Upper lobe of right lung (tissue), 1 donor: ENCODE data around the gene ETV6. TPM values are rescaled to one million over a fixed set of nuclear protein-coding genes. Genes with fewer than 3 reads are reported as not detected.

Source experiments
- ATAC-seq: fragments of 200-7000 bp; cut with Tn5 transposase; one replicate; pipeline ENCODE4 v1.9.1; 2020; ENCODE audit warnings: mild to moderate bottlenecking, moderate library complexity
- DNase-seq: peaks from one replicate; pipeline ENCODE4 v3.0.0-alpha.2; 2020
- H3K27ac ChIP-seq: fragments of 200-600 bp; one replicate; pipeline ENCODE4 v1.8.0; 2022
- H3K27me3 ChIP-seq: fragments of 200-600 bp; one replicate; pipeline ENCODE4 v1.8.0; 2022; ENCODE audit warnings: mild to moderate bottlenecking
- H3K36me3 ChIP-seq: fragments of 200-600 bp; one replicate; pipeline ENCODE4 v1.8.0; 2022
- H3K4me1 ChIP-seq: fragments of 200-600 bp; one replicate; pipeline ENCODE4 v1.8.0; 2022
- H3K4me3 ChIP-seq: fragments of 200-600 bp; one replicate; pipeline ENCODE4 v1.8.0; 2022; ENCODE audit warnings: mild to moderate bottlenecking
- H3K9me3 ChIP-seq: fragments of 200-600 bp; one replicate; pipeline ENCODE4 v1.8.0; 2022
- intact Hi-C: fragments of 100-400 bp; cut with DNase I; formaldehyde crosslinking; loops from one replicate; pipeline ENCODE4 v1.11.0; 2022
- total RNA-seq: library from RNA; stranded (reverse); fragmentation: NEBNext Ultra II Directional; extraction: Animal tissue kit (Norgen Biotek cat#: 25700); gene quantifications from one replicate; pipeline ENCODE4 v1.2.1, GENCODE V29; 2021
- TF ChIP-seq, protein P1 (sequence below): fragments of 200-600 bp; IDR thresholded peaks from one replicate; pipeline ENCODE4 v1.8.0; 2022; ENCODE audit warnings: antibody characterized with exemption
- donor health status: DM: no; HTN: yes; CAD: no; lungs with severe emphysema.

Gene ETV6
- total RNA-seq, 1 donor from 2014 or later: 45.0 TPM

DNA sequence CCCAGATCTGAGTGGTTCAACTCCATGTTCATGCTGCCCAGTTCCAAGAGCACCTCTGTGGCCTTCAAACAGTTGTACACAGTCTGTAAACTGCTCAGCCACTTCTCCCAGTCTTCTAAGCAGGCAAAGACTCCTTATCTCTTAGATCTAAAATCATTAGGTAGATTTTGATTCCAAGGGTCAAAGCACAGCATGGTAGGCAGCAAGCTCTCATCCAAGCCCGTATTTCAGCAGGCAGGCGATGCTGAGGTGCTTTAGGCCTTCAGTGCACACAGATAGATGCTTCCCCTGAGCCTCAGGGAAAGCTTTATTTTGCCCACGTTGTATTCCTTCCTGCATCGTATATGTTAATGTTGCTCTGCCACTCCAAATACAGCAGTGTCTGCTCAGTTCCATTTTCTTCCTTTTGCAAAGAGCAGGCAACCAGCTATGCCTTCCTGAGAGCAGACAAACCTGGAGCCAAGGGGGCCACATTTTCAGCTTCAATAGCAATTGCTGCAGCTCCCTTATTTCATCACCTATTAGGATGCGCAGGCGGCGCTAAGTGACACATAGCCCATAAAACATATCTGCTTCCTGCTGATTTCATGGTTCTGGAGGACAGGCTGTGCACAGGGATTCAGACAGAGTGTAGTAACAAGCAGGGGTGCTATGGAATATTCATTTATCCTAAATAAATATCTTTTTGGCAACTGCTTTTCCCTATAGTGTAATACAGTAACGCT is 67.5 kb downstream of the ETV6 start:
- ATAC-seq: peak; percentile 56
- peaks cover 54% of the 10 kb centered on the region for H3K4me1 ChIP-seq
- no peaks in the 10 kb centered on the region for H3K9me3 ChIP-seq
- DNase-seq: no peak
- peak overlapping the region; percentile 30 for H3K27ac ChIP-seq
- TF ChIP-seq, protein P1, sequence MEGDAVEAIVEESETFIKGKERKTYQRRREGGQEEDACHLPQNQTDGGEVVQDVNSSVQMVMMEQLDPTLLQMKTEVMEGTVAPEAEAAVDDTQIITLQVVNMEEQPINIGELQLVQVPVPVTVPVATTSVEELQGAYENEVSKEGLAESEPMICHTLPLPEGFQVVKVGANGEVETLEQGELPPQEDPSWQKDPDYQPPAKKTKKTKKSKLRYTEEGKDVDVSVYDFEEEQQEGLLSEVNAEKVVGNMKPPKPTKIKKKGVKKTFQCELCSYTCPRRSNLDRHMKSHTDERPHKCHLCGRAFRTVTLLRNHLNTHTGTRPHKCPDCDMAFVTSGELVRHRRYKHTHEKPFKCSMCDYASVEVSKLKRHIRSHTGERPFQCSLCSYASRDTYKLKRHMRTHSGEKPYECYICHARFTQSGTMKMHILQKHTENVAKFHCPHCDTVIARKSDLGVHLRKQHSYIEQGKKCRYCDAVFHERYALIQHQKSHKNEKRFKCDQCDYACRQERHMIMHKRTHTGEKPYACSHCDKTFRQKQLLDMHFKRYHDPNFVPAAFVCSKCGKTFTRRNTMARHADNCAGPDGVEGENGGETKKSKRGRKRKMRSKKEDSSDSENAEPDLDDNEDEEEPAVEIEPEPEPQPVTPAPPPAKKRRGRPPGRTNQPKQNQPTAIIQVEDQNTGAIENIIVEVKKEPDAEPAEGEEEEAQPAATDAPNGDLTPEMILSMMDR: no peak
- intact Hi-C loops: no loop called here
- no peaks in the 10 kb centered on the region for H3K27me3 ChIP-seq
- H3K36me3 ChIP-seq: no peaks in the 10 kb centered on the region
- H3K4me3 ChIP-seq: no peak overlapping the region

DNA sequence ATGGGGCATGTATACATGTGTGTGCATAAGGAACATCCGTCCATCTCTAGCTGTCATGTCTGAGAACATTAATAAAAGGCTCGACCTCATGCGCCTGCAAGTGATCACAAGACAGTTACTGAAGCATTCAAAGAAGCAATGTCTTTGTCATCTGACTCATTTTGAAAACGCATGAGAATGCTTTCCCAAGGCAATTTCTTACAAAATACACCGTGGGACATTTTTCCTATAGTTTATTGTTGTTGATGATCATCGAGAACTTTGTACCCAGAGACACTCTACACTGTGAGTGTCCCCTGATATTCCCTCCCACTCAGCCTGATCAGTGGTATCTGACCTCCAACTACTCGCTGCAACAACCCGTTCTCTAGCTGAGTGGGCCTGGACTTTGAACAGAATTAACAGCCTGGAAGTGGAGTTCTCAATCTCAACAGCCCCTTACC is 68.1 kb downstream of the ETV6 start:
- H3K27ac ChIP-seq: peak overlapping the region; percentile 30
- peaks cover 51% of the 10 kb centered on the region for H3K4me1 ChIP-seq
- no peak overlapping the region for H3K4me3 ChIP-seq
- H3K36me3 ChIP-seq: no peaks in the 10 kb centered on the region
- ATAC-seq: peak; percentile 75
- TF ChIP-seq, protein P1: no peak
- H3K9me3 ChIP-seq: no peaks in the 10 kb centered on the region
- no peak for DNase-seq
- H3K27me3 ChIP-seq: no peaks in the 10 kb centered on the region
- intact Hi-C loops: no loop called here

DNA sequence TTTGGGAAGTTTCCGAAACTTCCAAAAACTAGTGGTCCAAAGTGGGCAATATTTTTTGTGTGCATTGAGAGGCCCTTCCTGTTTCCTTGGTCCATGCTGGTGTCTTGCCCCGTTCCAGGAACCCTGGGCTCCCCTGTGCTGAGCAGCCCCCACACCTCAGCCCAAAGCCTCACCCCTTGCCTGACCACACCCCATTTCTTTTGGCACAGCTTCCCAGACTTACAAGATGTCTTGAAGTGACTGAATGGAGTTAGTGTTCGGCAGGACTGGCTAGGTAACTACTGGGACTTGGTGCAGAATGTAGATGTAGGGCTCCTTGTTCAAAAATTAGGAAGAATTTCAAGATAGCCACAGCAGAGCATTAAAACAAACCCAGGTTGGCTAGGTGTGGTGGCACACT is 68.6 kb downstream of the ETV6 start:
- Histone ChIP-seq H3K9me3 (no peaks in the 10 kb centered on the region), H3K27ac (no peak overlapping the region), H3K36me3 (no peaks in the 10 kb centered on the region), H3K27me3 (no peaks in the 10 kb centered on the region), H3K4me1 (peaks cover 51% of the 10 kb centered on the region), H3K4me3 (no peak overlapping the region)
- ATAC-seq (no peak), DNase-seq (no peak)
- TF ChIP-seq, protein P1: no peak
- intact Hi-C loops: no loop called here

DNA sequence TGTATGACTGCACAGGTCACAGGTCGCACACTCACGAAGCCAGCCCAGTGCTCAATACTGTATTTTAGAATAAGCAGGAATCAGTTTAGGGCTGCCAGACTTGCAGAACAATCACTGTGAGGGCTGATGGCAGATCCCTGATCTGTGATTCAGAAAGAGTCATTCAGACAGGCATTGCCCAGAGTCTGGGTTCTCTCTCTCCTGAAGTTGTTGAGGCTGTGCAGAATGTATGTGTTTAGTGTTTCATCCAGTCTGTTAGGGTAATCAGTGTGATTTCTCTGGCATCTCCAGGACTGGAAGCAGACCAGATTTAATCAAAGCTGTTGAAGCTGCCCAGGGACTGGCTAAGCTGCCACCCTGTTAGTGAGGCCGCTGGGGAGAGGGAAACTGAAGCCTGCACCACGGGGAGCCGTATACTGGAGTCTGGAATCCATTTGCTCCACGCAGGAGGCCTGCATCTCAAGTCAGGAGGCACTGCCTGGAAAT is 69.3 kb downstream of the ETV6 start:
- TF ChIP-seq, protein P1: no peak
- Histone ChIP-seq H3K36me3 (no peaks in the 10 kb centered on the region), H3K4me3 (no peak overlapping the region), H3K9me3 (no peaks in the 10 kb centered on the region), H3K27ac (no peak overlapping the region), H3K27me3 (no peaks in the 10 kb centered on the region), H3K4me1 (peaks cover 51% of the 10 kb centered on the region)
- intact Hi-C loops: no loop called here
- ATAC-seq: no peak
- DNase-seq: no peak

DNA sequence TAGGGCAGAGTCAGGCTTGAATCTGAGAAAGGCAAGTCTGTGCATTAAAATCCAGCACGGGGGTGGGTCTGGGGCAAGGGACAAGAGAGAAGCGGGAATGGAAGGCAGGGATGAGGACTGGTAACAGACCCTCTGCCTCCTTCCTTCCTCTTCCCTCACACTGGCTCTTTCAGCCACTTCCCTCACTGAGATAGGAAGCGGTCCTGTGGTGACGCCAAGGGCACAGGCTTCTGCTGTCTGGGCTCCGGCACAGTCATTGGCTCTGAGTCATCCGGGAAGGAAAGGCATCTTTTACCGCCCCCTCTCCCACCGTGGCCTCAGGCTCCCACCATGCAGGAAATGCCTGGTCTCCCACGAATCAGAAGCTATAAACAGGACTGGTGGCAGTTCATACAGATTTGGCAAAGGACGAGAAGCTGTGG is 70.2 kb downstream of the ETV6 start:
- ATAC-seq: peak; percentile 90
- Histone ChIP-seq H3K27me3 (no peaks in the 10 kb centered on the region), H3K27ac (no peak overlapping the region), H3K9me3 (no peaks in the 10 kb centered on the region), H3K4me3 (no peak overlapping the region), H3K4me1 (peaks cover 55% of the 10 kb centered on the region), H3K36me3 (no peaks in the 10 kb centered on the region)
- DNase-seq: peak; percentile 81
- intact Hi-C loops: no loop called here
- TF ChIP-seq, protein P1: no peak
